ENCODE results near the gene RAB3IP.

Gene RAB3IP

GRCh38 chr12:69821032-69821455 is 82.4 kb downstream of the RAB3IP start:
- H3K9me2 ChIP-seq (replicated peaks; ENCODE audit: control insufficient read depth, low read length): no peaks in the 10 kb centered on the region
- no peaks in the 10 kb centered on the region for H3K27me3 ChIP-seq (ENCODE audit: control insufficient read depth, low read length)
- peaks cover 3% of the 10 kb centered on the region; the same call in 1 of the 2 replicates for H3K36me3 ChIP-seq (ENCODE audit: control insufficient read depth, low read length)
- H3K79me2 ChIP-seq (ENCODE audit: control insufficient read depth, low read length): no peaks in the 10 kb centered on the region
- no peak overlapping the region for H3K4me2 ChIP-seq (ENCODE audit: low read length)
- H3K4me1 ChIP-seq (ENCODE audit: control insufficient read depth, low read length): no peaks in the 10 kb centered on the region
- H3K27ac ChIP-seq (ENCODE audit: low read depth, low read length): no peak overlapping the region
- TF ChIP-seq CTCF (IDR thresholded peaks at IDR 0.05; ENCODE audit: low read depth, low read length, poor library complexity, severe bottlenecking) (no peak), EZH2phosphoT487 (IDR thresholded peaks at IDR 0.05; ENCODE audit: borderline replicate concordance, low read length) (no peak)
- H3K4me3 ChIP-seq (ENCODE audit: low read length): no peak overlapping the region
- H4K20me1 ChIP-seq (ENCODE audit: control insufficient read depth, insufficient read depth, low read depth, low read length): no peaks in the 10 kb centered on the region
- no peaks in the 10 kb centered on the region for H3K9me3 ChIP-seq (ENCODE audit: control insufficient read depth, insufficient read depth, low read length)
- H3F3A ChIP-seq (ENCODE audit: control insufficient read depth, insufficient read depth): no peaks in the 10 kb centered on the region

- Histone ChIP-seq H3K4me2 (ENCODE audit: low read length) (no peak overlapping the region), H3K4me3 (ENCODE audit: low read length) (no peak overlapping the region), H3K36me3 (ENCODE audit: control insufficient read depth, low read length) (no peaks in the 10 kb centered on the region; the same call in 1 of the 2 replicates), H3K79me2 (ENCODE audit: control insufficient read depth, low read length) (no peaks in the 10 kb centered on the region), H3K9me2 (replicated peaks; ENCODE audit: control insufficient read depth, low read length) (no peaks in the 10 kb centered on the region), H3F3A (ENCODE audit: control insufficient read depth, insufficient read depth) (no peaks in the 10 kb centered on the region), H3K27ac (ENCODE audit: low read depth, low read length) (no peak overlapping the region), H3K9me3 (ENCODE audit: control insufficient read depth, insufficient read depth, low read length) (no peaks in the 10 kb centered on the region), H3K4me1 (ENCODE audit: control insufficient read depth, low read length) (no peaks in the 10 kb centered on the region), H4K20me1 (ENCODE audit: control insufficient read depth, insufficient read depth, low read depth, low read length) (no peaks in the 10 kb centered on the region), H3K27me3 (ENCODE audit: control insufficient read depth, low read length) (no peaks in the 10 kb centered on the region)
- TF ChIP-seq CTCF (IDR thresholded peaks at IDR 0.05; ENCODE audit: low read depth, low read length, poor library complexity, severe bottlenecking) (no peak), EZH2phosphoT487 (IDR thresholded peaks at IDR 0.05; ENCODE audit: borderline replicate concordance, low read length) (no peak)
Measured at GRCh38 chr12:69821456-69822159, 82.9 kb downstream of the RAB3IP start.

- Histone ChIP-seq H3K27me3 (ENCODE audit: control insufficient read depth, low read length) (no peaks in the 10 kb centered on the region), H3K4me1 (ENCODE audit: control insufficient read depth, low read length) (no peaks in the 10 kb centered on the region), H3K9me2 (replicated peaks; ENCODE audit: control insufficient read depth, low read length) (no peaks in the 10 kb centered on the region), H3K79me2 (ENCODE audit: control insufficient read depth, low read length) (no peaks in the 10 kb centered on the region), H3K27ac (ENCODE audit: low read depth, low read length) (no peak overlapping the region), H3K9me3 (ENCODE audit: control insufficient read depth, insufficient read depth, low read length) (no peaks in the 10 kb centered on the region), H4K20me1 (ENCODE audit: control insufficient read depth, insufficient read depth, low read depth, low read length) (no peaks in the 10 kb centered on the region), H3K4me3 (ENCODE audit: low read length) (no peak overlapping the region), H3K36me3 (ENCODE audit: control insufficient read depth, low read length) (no peaks in the 10 kb centered on the region), H3F3A (ENCODE audit: control insufficient read depth, insufficient read depth) (no peaks in the 10 kb centered on the region), H3K4me2 (ENCODE audit: low read length) (no peak overlapping the region)
- TF ChIP-seq EZH2phosphoT487 (IDR thresholded peaks at IDR 0.05; ENCODE audit: borderline replicate concordance, low read length) (no peak), CTCF (IDR thresholded peaks at IDR 0.05; ENCODE audit: low read depth, low read length, poor library complexity, severe bottlenecking) (no peak)
Measured at GRCh38 chr12:69822201-69822860, 83.7 kb downstream of the RAB3IP start.
